MM.1S (cell line): ENCODE data around the gene ZNF124.

Experiments used
- CTCF ChIP-seq: fragments of 300-600 bp; sonication (generic); IDR thresholded peaks from 2 replicates; pipeline ENCODE4 v1.5.1; 2016; ENCODE audit warnings: antibody characterized with exemption, low read length, mixed read lengths
- EZH2 ChIP-seq: fragments of 300-600 bp; sonication (generic); optimal IDR thresholded peaks from 2 replicates; pipeline ENCODE3; 2017; ENCODE audit warnings: low read depth, mild to moderate bottlenecking, antibody characterized with exemption, low read length, mixed read lengths

- TF ChIP-seq EZH2 (no peak), CTCF (no peak)
Measured at GRCh38 chr1:247115141-247115510, 56.7 kb downstream of the ZNF124 start.
